SH-SY5Y (cell line): ENCODE measurements around the gene DLK1.

Experiments used
- GATA2 ChIP-seq: IDR thresholded peaks from 2 replicates; pipeline ENCODE4 v1.6.1; 2011; ENCODE audit warnings: mild to moderate bottlenecking, low read depth, low read length
- GATA3 ChIP-seq: IDR thresholded peaks from 2 replicates; pipeline ENCODE4 v1.6.1; 2011; ENCODE audit warnings: low read depth, mild to moderate bottlenecking, low read length, moderate library complexity

DNA sequence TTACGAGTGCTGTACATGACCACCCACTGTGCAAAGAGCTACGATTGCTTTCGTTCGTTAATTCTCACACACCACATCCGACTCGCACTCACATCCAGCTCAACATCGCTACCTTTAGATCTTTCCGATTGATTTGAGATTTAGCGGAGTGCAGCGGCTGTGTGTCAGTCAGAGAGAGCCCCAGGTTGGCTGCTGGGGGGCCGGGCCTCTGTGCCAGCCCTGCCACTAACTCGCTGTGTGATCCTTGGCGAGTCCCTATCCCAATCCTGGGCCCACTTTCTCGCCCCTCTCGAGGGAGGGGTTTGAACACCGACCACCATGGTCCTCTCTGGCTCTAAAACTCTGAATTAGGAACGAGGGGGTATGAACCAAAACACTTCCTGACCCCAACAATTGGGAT lies 8.6 kb downstream of the DLK1 start:
- no peak for TF ChIP-seq GATA2
- TF ChIP-seq GATA3, result no peak
